Calu3 (cell line): ENCODE results near the gene KCNA5. TPM values are rescaled to one million over a fixed set of nuclear protein-coding genes. Genes with fewer than 3 reads are reported as not detected.

Experiments used
- BruUV-seq: library from RNA; stranded (reverse); fragments of 400-500 nt; replicated peaks from 2 replicates; lab custom pipeline; 2021; lab: Mats Ljungman, UMichigan
- CTCF ChIA-PET: fragments of 300-600 bp; sonication (Branson Sonifier 250); formaldehyde crosslinking; loops from one replicate; lab custom pipeline; 2022; ENCODE audit warnings: antibody characterized with exemption; lab: Charles Lee
- DNase-seq: peaks from one replicate; pipeline ENCODE4 v3.0.0; 2022
- H3K27ac Mint-ChIP-seq: one replicate; pipeline ENCODE4 v1.8.0; 2022; ENCODE audit warnings: mixed read lengths; ENCODE audit not compliant: unreplicated experiment
- H3K27me3 Mint-ChIP-seq: one replicate; pipeline ENCODE4 v1.8.0; 2022; ENCODE audit warnings: mixed read lengths; ENCODE audit not compliant: unreplicated experiment
- H3K36me3 Mint-ChIP-seq: one replicate; pipeline ENCODE4 v1.8.0; 2022; ENCODE audit warnings: mild to moderate bottlenecking, moderate library complexity, mixed read lengths; ENCODE audit not compliant: insufficient read depth, unreplicated experiment
- H3K4me1 Mint-ChIP-seq: one replicate; pipeline ENCODE4 v1.8.0; 2022; ENCODE audit warnings: mild to moderate bottlenecking, low read depth, mixed read lengths; ENCODE audit not compliant: unreplicated experiment
- H3K4me3 Mint-ChIP-seq: one replicate; pipeline ENCODE4 v1.8.0; 2022; ENCODE audit warnings: mild to moderate bottlenecking, low read depth, moderate library complexity, mixed read lengths; ENCODE audit not compliant: unreplicated experiment
- H3K9me3 Mint-ChIP-seq: one replicate; pipeline ENCODE4 v1.8.0; 2022; ENCODE audit warnings: low read depth, mixed read lengths; ENCODE audit not compliant: unreplicated experiment
- intact Hi-C: fragments of 100-400 bp; cut with micrococcal nuclease; formaldehyde crosslinking; loops from one replicate; pipeline ENCODE4 v1.10.0; 2022; ENCODE audit not compliant: unreplicated experiment
- total RNA-seq: library from RNA; stranded (reverse); gene quantifications from 2 replicates; pipeline ENCODE4 v1.2.3, GENCODE V29; 2022
- TF ChIP-seq, protein P1 (sequence below): fragments of 200-600 bp; IDR thresholded peaks from one replicate; pipeline ENCODE4 v1.8.0; 2022; ENCODE audit warnings: antibody characterized with exemption; ENCODE audit not compliant: unreplicated experiment

The KCNA5 gene
- total RNA-seq, 1 experiment from 2014 or later = not detected

DNA sequence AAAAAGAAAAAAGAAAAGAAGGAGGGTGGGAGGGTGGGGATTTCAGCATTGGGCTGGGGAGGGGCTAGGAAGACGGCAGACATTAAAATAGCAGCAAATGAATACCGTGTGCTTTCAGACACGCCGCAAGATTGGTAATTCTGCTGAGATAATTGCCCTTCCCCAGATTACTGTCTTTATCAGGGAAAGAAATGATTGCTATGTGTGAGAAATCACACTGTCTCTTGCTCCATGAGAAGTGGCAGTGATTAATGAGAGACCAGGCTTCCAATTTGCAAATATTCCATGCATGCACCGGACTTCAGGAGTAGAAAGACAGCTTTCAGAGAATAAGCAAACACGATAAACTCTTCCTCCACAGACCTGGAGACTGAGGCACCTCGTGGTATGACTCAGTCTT lies 7.6 kb upstream of the KCNA5 start:
- no TSS peak for BruUV-seq
- no peaks in the 10 kb centered on the region for H3K4me1 Mint-ChIP-seq
- H3K27me3 Mint-ChIP-seq = peaks cover 66% of the 10 kb centered on the region
- no peak overlapping the region for H3K27ac Mint-ChIP-seq
- no peaks in the 10 kb centered on the region for H3K9me3 Mint-ChIP-seq
- CTCF ChIA-PET = no interaction called here
- intact Hi-C loops = no loop called here
- no peaks in the 10 kb centered on the region for H3K36me3 Mint-ChIP-seq
- H3K4me3 Mint-ChIP-seq = no peak overlapping the region
- DNase-seq = no peak
- TF ChIP-seq, protein P1, sequence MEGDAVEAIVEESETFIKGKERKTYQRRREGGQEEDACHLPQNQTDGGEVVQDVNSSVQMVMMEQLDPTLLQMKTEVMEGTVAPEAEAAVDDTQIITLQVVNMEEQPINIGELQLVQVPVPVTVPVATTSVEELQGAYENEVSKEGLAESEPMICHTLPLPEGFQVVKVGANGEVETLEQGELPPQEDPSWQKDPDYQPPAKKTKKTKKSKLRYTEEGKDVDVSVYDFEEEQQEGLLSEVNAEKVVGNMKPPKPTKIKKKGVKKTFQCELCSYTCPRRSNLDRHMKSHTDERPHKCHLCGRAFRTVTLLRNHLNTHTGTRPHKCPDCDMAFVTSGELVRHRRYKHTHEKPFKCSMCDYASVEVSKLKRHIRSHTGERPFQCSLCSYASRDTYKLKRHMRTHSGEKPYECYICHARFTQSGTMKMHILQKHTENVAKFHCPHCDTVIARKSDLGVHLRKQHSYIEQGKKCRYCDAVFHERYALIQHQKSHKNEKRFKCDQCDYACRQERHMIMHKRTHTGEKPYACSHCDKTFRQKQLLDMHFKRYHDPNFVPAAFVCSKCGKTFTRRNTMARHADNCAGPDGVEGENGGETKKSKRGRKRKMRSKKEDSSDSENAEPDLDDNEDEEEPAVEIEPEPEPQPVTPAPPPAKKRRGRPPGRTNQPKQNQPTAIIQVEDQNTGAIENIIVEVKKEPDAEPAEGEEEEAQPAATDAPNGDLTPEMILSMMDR = no peak

DNA sequence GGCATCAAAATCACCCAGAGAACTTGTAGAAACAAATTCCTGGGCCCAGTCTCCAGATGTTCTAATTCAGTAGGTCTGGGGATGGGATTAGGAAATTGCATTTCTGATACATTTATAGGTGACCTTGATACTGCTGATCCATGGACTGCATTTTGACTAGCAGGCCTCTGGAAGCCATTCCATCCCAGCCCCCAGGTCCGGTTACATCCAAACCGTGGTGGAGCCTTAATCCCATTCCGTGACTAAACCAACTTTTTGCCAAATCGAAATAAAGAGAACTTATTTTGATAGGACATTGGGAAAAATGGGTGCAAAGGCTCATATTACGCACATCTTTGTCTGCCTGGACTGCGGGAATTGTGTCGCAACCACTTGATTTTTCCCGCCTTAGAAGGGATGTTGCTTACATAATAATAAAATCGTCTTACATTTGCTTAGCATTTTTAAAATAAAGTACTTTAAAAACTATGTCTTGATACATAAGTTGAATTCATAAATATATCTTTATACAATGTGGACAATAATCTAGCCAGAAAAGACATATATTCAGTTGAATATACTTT lies 5.8 kb upstream of the KCNA5 start:
- CTCF ChIA-PET = no interaction called here
- Mint-ChIP-seq H3K9me3 (no peaks in the 10 kb centered on the region), H3K4me3 (no peak overlapping the region), H3K4me1 (no peaks in the 10 kb centered on the region), H3K36me3 (no peaks in the 10 kb centered on the region), H3K27ac (no peak overlapping the region), H3K27me3 (peaks cover 70% of the 10 kb centered on the region)
- BruUV-seq = no TSS peak
- TF ChIP-seq, protein P1 = no peak
- intact Hi-C loops = no loop called here
- DNase-seq = no peak

DNA sequence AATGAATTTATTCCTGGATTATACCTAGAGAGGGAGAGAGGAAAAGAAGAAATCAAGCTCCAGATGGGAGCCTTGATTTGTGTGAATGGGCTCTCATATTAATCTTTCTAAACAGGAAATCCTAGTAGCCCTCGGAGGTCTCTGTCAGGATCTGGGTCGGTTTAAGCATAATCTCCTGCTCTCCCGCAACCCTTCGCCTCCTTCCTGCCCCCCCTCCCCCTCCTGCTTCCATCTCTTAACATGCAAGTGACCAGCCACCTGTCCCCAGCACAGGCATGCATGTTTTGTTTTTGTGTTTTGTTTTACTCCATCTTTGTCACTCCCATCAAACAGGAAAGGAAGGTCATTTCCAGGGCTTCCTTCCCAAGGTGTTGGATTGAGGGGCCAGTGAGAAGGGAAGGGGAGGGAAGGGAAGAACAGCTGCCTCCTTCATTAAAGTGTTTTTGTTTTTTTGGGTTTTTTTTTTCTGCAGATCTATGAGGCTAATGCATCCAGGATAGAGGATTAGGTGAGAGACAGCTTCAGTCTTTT lies 4.8 kb upstream of the KCNA5 start:
- CTCF ChIA-PET = no interaction called here
- TF ChIP-seq, protein P1 = no peak
- Mint-ChIP-seq H3K4me3 (no peak overlapping the region), H3K27me3 (peaks cover 61% of the 10 kb centered on the region), H3K9me3 (no peaks in the 10 kb centered on the region), H3K36me3 (no peaks in the 10 kb centered on the region), H3K4me1 (no peaks in the 10 kb centered on the region), H3K27ac (no peak overlapping the region)
- intact Hi-C loops = no loop called here
- no peak for DNase-seq
- no TSS peak for BruUV-seq

DNA sequence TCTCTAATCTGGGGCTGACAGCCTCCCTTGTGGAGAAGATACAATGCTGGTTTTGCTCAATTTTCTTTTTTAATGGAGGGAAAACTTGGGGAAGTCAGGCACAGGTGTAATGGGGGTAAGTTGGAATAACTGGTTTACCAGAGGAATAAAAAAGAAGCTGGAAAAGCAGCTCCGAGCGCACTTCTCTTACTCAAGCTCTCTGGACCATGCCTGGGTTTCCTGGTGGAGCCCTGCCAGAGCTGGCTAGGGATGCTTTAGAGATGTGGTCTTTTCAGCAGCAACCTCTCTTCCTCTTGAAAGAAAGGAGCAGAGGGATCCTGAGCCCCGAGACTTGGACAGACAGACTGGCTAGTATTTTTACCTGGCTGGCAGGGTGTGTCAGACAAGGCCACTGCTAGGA lies 3.9 kb upstream of the KCNA5 start:
- no peaks in the 10 kb centered on the region for H3K9me3 Mint-ChIP-seq
- no peak overlapping the region for H3K4me3 Mint-ChIP-seq
- TF ChIP-seq, protein P1 = no peak
- CTCF ChIA-PET = no interaction called here
- H3K36me3 Mint-ChIP-seq = no peaks in the 10 kb centered on the region
- no TSS peak for BruUV-seq
- peaks cover 61% of the 10 kb centered on the region for H3K27me3 Mint-ChIP-seq
- intact Hi-C loops = no loop called here
- no peaks in the 10 kb centered on the region for H3K4me1 Mint-ChIP-seq
- H3K27ac Mint-ChIP-seq = no peak overlapping the region
- DNase-seq = no peak
